ENCODE data around the gene NTRK3.

The NTRK3 gene

DNA sequence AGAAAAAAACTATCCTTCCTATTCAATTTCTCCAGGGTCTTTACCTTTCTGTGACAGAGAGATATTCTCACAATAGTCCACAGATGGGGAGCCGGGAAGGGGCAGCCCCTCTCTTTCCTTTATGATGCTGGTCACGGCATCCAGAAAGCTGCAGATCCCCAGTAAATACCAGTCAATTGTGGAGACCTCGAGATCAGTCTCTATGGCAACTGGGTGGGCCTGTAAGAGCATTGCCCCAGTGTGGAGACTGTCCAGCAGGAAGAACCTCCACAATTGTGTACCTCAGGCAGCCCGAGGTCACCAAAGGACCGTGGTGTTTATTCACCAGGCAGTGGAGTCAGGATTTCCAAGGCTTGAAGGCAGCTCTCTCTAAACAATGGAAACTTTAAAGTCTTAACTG lies 291.2 kb downstream of the NTRK3 start:
- H3K4me3 ChIP-seq (replicated peaks; ENCODE audit: insufficient read depth, low read length): no peak overlapping the region
- H3K27me3 ChIP-seq (ENCODE audit: insufficient read depth, poor library complexity, severe bottlenecking): no peaks in the 10 kb centered on the region
- TF ChIP-seq SPI1 (IDR thresholded peaks at IDR 0.05; ENCODE audit: borderline replicate concordance, low read depth): no peak
- no peak for TF ChIP-seq CTCF (IDR thresholded peaks at IDR 0.05; ENCODE audit: insufficient read depth, low read length)
- no peak for TF ChIP-seq POLR2AphosphoS5 (IDR thresholded peaks at IDR 0.05; ENCODE audit: low read depth)
- no peak for TF ChIP-seq GABPA (IDR thresholded peaks at IDR 0.05; ENCODE audit: low read depth)
- TF ChIP-seq, protein P1, sequence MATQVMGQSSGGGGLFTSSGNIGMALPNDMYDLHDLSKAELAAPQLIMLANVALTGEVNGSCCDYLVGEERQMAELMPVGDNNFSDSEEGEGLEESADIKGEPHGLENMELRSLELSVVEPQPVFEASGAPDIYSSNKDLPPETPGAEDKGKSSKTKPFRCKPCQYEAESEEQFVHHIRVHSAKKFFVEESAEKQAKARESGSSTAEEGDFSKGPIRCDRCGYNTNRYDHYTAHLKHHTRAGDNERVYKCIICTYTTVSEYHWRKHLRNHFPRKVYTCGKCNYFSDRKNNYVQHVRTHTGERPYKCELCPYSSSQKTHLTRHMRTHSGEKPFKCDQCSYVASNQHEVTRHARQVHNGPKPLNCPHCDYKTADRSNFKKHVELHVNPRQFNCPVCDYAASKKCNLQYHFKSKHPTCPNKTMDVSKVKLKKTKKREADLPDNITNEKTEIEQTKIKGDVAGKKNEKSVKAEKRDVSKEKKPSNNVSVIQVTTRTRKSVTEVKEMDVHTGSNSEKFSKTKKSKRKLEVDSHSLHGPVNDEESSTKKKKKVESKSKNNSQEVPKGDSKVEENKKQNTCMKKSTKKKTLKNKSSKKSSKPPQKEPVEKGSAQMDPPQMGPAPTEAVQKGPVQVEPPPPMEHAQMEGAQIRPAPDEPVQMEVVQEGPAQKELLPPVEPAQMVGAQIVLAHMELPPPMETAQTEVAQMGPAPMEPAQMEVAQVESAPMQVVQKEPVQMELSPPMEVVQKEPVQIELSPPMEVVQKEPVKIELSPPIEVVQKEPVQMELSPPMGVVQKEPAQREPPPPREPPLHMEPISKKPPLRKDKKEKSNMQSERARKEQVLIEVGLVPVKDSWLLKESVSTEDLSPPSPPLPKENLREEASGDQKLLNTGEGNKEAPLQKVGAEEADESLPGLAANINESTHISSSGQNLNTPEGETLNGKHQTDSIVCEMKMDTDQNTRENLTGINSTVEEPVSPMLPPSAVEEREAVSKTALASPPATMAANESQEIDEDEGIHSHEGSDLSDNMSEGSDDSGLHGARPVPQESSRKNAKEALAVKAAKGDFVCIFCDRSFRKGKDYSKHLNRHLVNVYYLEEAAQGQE (IDR thresholded peaks at IDR 0.05; ENCODE audit: insufficient replicate concordance, low read depth): no peak
- DNase-seq (ENCODE audit: low read depth in 1 of 2, low spot score in 1 of 2): no peak
- H3K27ac ChIP-seq (replicated peaks): no peak overlapping the region

- no peaks in the 10 kb centered on the region for H3K27me3 ChIP-seq (ENCODE audit: insufficient read depth, poor library complexity, severe bottlenecking)
- H3K4me3 ChIP-seq (replicated peaks; ENCODE audit: insufficient read depth, low read length): no peak overlapping the region
- no peak for TF ChIP-seq POLR2AphosphoS5 (IDR thresholded peaks at IDR 0.05; ENCODE audit: low read depth)
- TF ChIP-seq SPI1 (IDR thresholded peaks at IDR 0.05; ENCODE audit: borderline replicate concordance, low read depth): no peak
- no peak for TF ChIP-seq GABPA (IDR thresholded peaks at IDR 0.05; ENCODE audit: low read depth)
- no peak for TF ChIP-seq CTCF (IDR thresholded peaks at IDR 0.05; ENCODE audit: insufficient read depth, low read length)
- TF ChIP-seq, protein P1 (IDR thresholded peaks at IDR 0.05; ENCODE audit: insufficient replicate concordance, low read depth): no peak
- no peak for DNase-seq (ENCODE audit: low read depth in 1 of 2, low spot score in 1 of 2)
- no peak overlapping the region for H3K27ac ChIP-seq (replicated peaks)
Observed at GRCh38 chr15:87962428-87962827, 294.1 kb downstream of the NTRK3 start.

DNA sequence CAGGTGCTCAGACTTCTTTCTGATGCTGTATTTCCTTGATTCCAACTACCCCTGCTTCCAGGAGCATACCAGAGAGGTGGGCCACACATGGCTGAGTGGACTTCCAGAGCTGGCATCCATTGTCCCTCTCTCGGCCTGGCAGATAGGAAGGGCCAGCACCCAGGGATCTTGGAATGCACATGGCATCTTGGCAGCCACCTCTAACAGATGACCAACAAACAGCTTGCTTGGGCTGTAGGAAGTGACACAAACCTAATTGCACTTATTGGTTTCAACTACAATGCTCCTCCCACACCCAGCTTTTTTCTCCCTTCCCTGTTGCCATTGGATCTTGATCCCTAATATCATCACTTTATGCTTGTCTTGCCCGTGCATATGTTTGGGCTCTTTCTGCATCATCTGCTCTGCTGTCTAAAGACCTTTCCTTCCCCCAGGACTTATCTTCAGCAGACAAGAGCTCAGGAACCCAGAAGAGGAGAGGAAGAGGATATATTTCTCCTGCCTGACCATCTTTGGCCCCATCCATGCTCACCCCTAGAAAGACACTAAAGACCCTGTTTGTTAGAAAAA lies 294.6 kb downstream of the NTRK3 start:
- no peak for DNase-seq (ENCODE audit: low read depth in 1 of 2, low spot score in 1 of 2)
- Histone ChIP-seq H3K27me3 (ENCODE audit: insufficient read depth, poor library complexity, severe bottlenecking) (no peaks in the 10 kb centered on the region), H3K4me3 (replicated peaks; ENCODE audit: insufficient read depth, low read length) (no peak overlapping the region), H3K27ac (replicated peaks) (no peak overlapping the region)
- TF ChIP-seq GABPA (IDR thresholded peaks at IDR 0.05; ENCODE audit: low read depth): no peak
- no peak for TF ChIP-seq SPI1 (IDR thresholded peaks at IDR 0.05; ENCODE audit: borderline replicate concordance, low read depth)

GRCh38 chr15:87959662-87960061 lies 296.9 kb downstream of the NTRK3 start:
- Histone ChIP-seq H3K4me3 (replicated peaks; ENCODE audit: insufficient read depth, low read length) (no peak overlapping the region), H3K27me3 (ENCODE audit: insufficient read depth, poor library complexity, severe bottlenecking) (no peaks in the 10 kb centered on the region), H3K27ac (replicated peaks) (no peak overlapping the region)
- no peak for TF ChIP-seq SPI1 (IDR thresholded peaks at IDR 0.05; ENCODE audit: borderline replicate concordance, low read depth)
- TF ChIP-seq GABPA (IDR thresholded peaks at IDR 0.05; ENCODE audit: low read depth): no peak
- TF ChIP-seq, protein P1 (IDR thresholded peaks at IDR 0.05; ENCODE audit: insufficient replicate concordance, low read depth): no peak
- no peak for TF ChIP-seq CTCF (IDR thresholded peaks at IDR 0.05; ENCODE audit: insufficient read depth, low read length)
- TF ChIP-seq POLR2AphosphoS5 (IDR thresholded peaks at IDR 0.05; ENCODE audit: low read depth): no peak
- DNase-seq (ENCODE audit: low read depth in 1 of 2, low spot score in 1 of 2): no peak
